Measurements from ENCODE around the gene NAIF1. TPM values are rescaled to one million over a fixed set of nuclear protein-coding genes. Genes with fewer than 3 reads are reported as not detected.
A peak's percentile ranks its signal among the peaks of the same experiment; 100 is the strongest.

NAIF1 gene
- total RNA-seq, 1 donor from 2014 or later = 7.0 TPM

DNA sequence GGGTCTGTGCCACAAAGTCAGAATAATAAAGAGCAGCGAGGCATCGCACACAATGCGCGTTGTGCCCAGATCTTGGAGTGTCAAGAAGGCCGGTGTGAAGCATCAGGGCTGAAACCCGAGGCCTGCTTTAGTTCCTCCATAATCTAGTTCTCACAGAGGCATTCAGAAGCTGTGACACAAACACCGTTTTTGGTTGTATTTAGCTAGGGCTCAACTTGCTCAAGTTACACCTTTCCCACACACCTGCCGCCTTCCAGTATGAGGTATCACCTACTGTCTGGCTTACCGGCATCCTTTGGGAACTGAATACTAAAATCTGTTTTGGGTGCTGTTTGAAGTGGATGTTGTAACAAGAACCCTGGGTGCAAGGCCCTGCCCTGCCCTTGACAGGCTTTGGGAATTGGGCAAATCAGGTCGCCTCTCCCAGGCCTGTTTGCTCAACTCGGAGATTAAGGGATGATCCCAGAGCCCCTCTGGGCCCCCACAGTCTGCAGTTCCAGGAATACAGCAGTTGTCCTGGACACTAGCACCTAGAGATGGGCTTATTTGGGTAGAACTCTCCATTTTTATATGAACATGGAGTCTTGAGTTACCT is 27.9 kb upstream of the NAIF1 start:
- H3K4me3 ChIP-seq (ENCODE audit: low read depth, low read length) = no peak overlapping the region
- TF ChIP-seq, protein P1, sequence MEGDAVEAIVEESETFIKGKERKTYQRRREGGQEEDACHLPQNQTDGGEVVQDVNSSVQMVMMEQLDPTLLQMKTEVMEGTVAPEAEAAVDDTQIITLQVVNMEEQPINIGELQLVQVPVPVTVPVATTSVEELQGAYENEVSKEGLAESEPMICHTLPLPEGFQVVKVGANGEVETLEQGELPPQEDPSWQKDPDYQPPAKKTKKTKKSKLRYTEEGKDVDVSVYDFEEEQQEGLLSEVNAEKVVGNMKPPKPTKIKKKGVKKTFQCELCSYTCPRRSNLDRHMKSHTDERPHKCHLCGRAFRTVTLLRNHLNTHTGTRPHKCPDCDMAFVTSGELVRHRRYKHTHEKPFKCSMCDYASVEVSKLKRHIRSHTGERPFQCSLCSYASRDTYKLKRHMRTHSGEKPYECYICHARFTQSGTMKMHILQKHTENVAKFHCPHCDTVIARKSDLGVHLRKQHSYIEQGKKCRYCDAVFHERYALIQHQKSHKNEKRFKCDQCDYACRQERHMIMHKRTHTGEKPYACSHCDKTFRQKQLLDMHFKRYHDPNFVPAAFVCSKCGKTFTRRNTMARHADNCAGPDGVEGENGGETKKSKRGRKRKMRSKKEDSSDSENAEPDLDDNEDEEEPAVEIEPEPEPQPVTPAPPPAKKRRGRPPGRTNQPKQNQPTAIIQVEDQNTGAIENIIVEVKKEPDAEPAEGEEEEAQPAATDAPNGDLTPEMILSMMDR (conservative IDR thresholded peaks at IDR 0.05; ENCODE audit: low read depth, low read length) = no peak
- no peak for DNase-seq (ENCODE audit: low read depth)

DNA sequence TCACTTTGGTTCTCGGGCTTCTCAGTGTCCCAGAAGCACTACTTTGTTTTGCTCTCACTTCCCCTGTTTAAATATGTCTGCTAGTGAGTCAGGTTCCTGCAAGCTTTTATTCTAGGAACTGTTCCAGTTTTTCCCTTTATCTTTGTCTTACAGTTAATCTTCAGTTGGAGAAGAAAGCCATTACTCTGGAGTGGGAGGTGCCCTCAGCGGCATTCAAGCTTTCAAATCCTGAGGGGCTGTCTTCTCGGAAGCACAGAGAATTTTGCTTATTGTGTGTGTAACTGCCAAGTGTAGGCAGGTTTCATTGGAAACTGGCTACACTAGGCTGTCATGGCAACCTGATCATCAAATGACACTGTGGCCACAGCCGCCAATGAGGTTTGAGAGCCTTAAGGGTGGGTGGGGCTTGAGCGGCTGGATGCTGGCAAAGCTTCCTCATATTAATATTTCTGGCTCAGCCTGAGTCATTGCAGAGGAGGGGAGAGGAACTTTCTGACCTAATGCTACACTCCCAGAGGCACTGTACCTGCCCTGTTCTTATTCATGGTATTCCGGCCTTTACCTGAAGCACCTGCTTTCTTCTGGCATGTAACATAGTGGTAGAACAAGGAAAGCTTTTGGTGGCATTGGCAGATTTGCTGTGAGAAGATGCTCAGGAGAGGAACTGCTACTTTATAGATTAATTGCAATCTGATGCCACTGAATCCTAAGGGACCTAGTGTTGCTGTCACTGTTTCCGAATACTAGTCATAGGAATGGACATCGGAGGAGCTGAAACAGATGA is 27.2 kb upstream of the NAIF1 start:
- TF ChIP-seq, protein P1 (conservative IDR thresholded peaks at IDR 0.05; ENCODE audit: low read depth, low read length) = no peak
- peak overlapping the region; percentile 35 for H3K4me3 ChIP-seq (ENCODE audit: low read depth, low read length)
- DNase-seq (ENCODE audit: low read depth) = peak; percentile 78

DNA sequence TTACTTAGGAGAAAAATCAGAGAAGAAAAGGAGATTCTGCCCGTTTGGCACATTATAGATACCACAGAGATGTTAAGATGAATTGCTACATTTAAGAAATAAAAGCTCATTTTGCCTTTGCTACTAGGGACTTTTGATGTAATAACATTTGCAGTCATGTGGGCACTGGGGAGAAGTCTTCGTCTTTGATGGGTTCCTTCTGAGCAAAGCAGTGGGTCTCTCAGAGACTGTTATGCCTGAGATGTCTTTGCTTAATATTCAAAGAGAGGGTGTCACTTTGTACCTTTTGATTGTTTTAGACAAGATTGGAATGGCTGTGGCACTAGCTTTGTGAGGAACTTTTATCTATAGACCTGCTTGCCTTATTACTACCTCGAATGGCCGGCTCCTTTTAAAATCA is 25.9 kb upstream of the NAIF1 start:
- no peak overlapping the region for H3K4me3 ChIP-seq (ENCODE audit: low read depth, low read length)
- TF ChIP-seq, protein P1 (conservative IDR thresholded peaks at IDR 0.05; ENCODE audit: low read depth, low read length) = no peak
- DNase-seq (ENCODE audit: low read depth) = no peak

DNA sequence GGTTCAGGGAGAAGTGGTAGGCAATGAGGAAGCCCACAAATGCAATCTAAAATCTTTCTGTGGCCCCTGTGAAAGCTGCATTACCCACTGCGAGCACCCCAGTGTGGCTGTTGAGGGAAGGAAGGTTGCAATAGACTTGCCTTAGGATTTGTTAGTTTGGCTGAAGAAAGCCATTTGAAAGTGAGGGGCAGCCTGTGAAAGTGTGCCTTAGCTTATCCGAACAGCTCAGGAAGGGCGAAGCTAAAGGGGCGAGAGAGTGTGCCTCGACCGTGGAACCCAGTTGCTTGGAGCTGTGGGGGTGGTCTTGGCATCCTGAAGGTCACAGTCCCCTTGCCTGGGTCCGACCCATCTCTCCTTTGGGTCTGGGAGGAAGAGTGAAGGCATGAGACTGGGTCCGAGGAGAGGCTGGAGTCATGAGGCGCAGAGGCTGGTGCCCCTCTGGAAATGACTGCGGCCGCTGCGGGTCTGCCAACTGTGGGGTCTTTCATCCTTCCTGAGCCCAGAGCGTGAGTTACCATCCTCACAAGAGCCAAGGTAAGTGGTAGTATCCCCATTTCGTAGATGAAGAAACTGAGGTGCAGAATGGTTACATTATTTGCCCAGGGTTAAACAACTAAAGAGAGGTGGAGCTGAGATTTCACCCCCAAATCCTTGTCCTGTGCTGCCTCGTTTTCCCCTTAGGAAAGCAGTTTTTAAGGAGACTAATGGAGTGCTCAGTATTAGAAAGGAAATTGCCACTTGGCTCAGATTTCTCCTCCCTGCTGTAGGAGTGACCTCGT is 25.3 kb upstream of the NAIF1 start:
- TF ChIP-seq, protein P1 (conservative IDR thresholded peaks at IDR 0.05; ENCODE audit: low read depth, low read length) = no peak
- H3K4me3 ChIP-seq (ENCODE audit: low read depth, low read length) = no peak overlapping the region
- no peak for DNase-seq (ENCODE audit: low read depth)

DNA sequence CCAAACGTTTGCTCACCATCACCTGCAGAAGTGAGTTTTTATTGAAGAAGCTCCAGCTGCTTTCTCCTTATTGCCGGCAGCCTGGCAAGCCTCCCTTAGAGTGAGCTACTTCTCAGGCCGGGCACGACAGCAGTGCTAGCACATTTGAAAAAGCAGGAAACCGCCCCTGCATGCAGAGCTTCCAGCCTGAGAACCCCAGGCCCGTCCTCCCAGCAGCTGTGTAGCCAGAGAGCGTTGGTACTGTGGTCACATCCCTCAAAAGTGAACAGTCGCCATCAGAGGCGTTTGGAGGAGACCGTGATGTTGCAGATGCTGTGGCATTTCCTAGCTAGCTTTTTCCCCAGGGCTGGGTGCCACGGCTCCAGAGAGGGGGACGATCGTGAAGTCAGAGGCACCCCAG is 24.5 kb upstream of the NAIF1 start:
- DNase-seq (ENCODE audit: low read depth) = no peak
- no peak overlapping the region for H3K4me3 ChIP-seq (ENCODE audit: low read depth, low read length)
- TF ChIP-seq, protein P1 (conservative IDR thresholded peaks at IDR 0.05; ENCODE audit: low read depth, low read length) = no peak

DNA sequence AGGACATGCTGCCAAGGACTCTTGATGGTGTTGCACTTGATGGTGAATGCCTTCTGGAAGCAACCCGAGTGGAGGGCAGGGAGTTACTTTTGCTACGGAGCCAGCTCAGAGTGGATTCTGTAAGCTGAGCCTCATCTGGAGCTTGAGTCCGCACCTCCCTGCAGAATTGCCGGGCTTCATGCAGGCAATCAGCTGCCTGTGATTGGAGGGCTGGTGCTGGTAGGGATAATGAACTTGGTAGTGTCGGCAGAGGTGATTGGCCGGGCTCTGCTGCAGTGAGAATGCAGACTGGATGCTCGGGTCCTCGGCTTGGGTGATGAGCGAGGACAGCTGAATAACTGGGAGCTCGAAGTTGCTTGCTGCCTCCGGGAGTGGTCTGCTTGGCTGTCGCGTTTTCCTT is 24.0 kb upstream of the NAIF1 start:
- H3K4me3 ChIP-seq (ENCODE audit: low read depth, low read length) = no peak overlapping the region
- no peak for DNase-seq (ENCODE audit: low read depth)

More for the DNA sequence above, 24.0 kb upstream of the NAIF1 start:
- TF ChIP-seq, protein P1 (conservative IDR thresholded peaks at IDR 0.05; ENCODE audit: low read depth, low read length) = no peak

Data from epithelial cell of proximal tubule (primary cell).